ENCODE data around the gene MAGI1.

DNA sequence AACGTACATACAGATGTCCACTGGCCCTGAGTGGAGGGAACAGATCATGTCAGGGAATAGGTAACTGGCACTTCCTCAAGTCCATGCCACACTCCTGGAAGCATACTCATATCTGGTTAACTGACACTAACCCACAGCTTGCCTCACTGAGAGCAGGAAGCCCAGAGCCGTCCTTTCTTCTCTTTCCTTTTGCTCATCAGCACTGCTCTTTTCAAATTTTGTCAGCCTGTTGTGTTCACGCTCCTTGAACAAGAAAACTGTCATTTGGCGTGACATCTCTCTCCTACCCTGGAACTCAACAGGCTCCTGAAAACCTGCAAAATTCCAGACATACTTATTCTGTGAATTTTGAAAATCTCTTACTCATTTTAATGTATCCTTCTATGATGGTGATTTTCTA is 360.2 kb downstream of the MAGI1 start:
- no peak for TF ChIP-seq EP300 (IDR thresholded peaks at IDR 0.05)
- TF ChIP-seq, protein P1, sequence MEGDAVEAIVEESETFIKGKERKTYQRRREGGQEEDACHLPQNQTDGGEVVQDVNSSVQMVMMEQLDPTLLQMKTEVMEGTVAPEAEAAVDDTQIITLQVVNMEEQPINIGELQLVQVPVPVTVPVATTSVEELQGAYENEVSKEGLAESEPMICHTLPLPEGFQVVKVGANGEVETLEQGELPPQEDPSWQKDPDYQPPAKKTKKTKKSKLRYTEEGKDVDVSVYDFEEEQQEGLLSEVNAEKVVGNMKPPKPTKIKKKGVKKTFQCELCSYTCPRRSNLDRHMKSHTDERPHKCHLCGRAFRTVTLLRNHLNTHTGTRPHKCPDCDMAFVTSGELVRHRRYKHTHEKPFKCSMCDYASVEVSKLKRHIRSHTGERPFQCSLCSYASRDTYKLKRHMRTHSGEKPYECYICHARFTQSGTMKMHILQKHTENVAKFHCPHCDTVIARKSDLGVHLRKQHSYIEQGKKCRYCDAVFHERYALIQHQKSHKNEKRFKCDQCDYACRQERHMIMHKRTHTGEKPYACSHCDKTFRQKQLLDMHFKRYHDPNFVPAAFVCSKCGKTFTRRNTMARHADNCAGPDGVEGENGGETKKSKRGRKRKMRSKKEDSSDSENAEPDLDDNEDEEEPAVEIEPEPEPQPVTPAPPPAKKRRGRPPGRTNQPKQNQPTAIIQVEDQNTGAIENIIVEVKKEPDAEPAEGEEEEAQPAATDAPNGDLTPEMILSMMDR (IDR thresholded peaks at IDR 0.05): no peak
